GM21723 (cell line): ENCODE measurements around the gene ZNF124.
"Not testable (repeated sequence)": the region's sequence is repeated elsewhere in the genome, so short reads cannot be mapped to it uniquely, and the experiment has no call there.

Source experiments
- ATAC-seq: cut with Tn5 transposase; IDR thresholded peaks from one replicate; pipeline ENCODE4 v1.9.1; 2021; ENCODE audit warnings: mild to moderate bottlenecking, moderate library complexity; ENCODE audit not compliant: unreplicated experiment

Gene ZNF124

GRCh38 chr1:247173431-247173830 lies 1.6 kb upstream of the ZNF124 start:
- ATAC-seq = no peak

DNA sequence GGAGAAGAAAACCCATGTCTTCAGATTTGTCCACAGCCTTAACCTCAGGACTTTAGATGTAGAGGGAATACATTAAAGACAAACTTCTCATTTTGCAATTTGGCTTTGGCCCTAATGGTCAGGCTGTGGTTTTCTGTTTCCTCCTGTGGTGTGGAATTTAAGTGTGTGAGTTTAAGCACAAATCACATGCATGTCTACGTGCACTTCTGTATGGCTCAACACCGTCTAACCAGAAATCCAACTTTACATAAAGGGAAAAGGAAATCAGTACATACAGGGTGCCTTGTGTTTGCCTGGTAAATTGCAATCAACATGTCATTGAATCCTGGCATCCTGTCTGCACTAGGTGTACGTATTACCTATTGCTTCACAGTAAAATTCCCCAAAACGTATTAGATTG lies 1.2 kb upstream of the ZNF124 start:
- ATAC-seq = no peak

GRCh38 chr1:247171443-247171842 lies 377 bp downstream of the ZNF124 start:
- ATAC-seq = peak; percentile 67

DNA sequence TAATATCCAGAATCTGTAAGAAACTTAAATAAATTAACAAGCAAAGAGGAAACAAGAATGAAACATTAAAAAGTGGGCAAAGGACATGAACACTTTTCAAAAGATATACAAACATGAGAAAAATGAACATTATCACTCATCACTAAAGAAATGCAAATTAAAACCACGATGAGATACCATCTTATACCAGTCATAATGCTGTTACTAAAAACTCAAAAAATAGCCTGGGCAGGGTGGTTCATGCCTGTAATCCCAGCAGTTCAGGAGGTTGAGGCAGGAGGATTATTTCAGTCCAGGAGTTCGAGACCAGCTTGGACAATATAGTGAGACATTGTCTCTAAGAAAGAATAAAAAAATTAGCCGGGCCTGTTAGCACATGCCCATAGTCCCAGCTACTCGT lies 6.1 kb downstream of the ZNF124 start:
- ATAC-seq = no peak

GRCh38 chr1:247164694-247165093 lies 7.1 kb downstream of the ZNF124 start:
- ATAC-seq = no peak

GRCh38 chr1:247156787-247157232 lies 15.0 kb downstream of the ZNF124 start:
- ATAC-seq = no peak

GRCh38 chr1:247147781-247148180 lies 24.0 kb downstream of the ZNF124 start:
- no peak for ATAC-seq

- ATAC-seq = not testable (repeated sequence)
These were observed 24.7 kb downstream of the ZNF124 start for GRCh38 chr1:247147120-247147519.

DNA sequence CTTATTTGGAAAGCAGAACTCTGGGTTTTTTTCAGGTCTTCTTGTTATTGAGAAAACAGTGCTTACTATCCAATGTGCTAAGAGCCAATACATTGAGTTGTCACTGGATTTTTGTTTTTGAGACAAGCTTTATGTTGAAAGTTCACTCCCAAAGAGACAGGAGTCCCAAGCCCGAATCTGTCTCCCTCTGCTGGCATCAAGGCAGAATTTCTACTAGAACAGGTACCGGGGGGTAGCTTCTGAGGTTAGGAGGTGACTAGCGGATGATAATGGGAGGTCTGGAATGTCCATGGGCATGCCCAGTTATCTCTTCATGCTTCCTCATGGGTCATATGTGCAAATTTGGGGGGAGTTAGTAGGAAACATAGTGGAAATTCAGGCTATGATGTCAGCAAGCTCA lies 25.1 kb downstream of the ZNF124 start:
- ATAC-seq = no peak

- no peak for ATAC-seq
These were observed 26.5 kb downstream of the ZNF124 start for GRCh38 chr1:247145279-247145678.

DNA sequence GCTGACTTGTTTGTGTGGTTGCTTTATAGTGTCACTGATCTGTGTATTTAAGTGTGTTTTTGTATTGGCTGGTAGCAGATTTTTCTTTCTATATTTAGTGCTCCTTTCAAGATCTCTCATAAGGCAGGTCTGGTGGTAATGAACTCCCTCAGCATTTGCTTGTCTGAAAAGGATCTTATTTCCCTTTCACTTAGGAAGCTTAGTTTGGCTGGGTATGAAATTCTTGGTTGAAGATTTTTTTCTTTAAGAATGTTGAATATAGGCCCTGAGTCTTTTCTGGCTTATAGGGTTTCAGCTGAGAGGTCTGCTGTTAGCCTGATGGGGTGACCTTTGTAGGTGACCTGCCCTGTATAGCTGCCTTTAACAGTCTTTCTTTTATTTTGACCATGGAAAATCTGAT lies 32.3 kb downstream of the ZNF124 start:
- ATAC-seq = not testable (repeated sequence)

DNA sequence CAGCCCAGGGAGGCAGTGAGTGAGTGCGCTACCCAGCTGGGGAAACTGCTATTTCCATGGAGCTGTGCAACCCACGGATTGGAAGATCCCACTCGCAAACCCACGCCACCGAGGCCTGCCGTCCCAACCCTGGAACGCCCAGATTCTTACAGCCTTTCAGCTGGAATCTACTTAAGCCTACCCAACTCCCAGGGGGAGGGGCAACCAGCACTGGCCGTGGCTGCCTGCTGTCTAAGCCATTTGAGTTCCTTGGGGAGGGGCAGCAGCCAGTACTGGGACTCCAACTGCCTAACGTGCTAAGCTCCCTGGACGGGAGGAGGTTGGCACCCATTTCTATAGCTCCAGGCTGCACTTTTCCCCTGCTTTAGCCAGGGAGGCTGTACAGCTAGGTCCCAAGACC lies 40.6 kb downstream of the ZNF124 start:
- no peak for ATAC-seq

DNA sequence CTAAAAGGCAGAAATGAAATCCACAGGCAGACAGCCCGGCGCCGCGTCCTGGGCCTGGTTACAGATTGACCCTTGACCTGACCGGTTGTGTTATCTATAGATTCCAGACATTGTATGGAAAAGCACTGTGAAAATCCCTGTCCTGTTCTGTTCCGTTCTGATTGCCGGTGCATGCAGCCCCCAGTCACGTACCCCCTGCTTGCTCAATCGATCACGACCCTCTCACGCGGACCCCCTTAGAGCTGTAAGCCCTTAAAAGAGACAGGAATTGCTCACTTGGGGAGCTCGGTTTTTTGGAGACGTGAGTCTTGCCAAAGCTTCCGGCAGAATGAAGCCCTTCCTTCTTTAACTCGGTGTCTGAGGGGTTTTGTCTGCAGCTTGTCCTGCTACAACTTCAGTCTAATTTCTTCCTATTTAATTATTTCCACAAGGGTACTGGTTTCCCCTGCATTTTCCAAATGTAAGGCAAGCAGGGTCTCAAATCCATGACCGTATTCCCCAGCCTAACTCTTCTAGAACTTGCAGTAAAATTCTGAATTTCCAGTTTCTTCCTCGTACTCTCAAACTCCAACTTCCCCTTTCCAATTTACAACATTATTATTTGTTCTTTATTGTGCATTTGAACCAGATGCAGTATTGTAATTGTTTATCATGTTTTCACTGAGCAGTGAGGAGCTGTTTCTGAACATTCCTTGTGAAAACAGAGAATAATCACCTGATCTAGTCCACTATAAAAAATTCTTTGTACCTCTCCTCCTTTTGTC lies 44.1 kb downstream of the ZNF124 start:
- not testable (repeated sequence) for ATAC-seq

GRCh38 chr1:247126601-247127000 lies 45.2 kb downstream of the ZNF124 start:
- peak; percentile 71 for ATAC-seq

GRCh38 chr1:247126166-247126565 lies 45.7 kb downstream of the ZNF124 start:
- ATAC-seq = peak; percentile 100

GRCh38 chr1:247121382-247121781 lies 50.4 kb downstream of the ZNF124 start:
- no peak for ATAC-seq

DNA sequence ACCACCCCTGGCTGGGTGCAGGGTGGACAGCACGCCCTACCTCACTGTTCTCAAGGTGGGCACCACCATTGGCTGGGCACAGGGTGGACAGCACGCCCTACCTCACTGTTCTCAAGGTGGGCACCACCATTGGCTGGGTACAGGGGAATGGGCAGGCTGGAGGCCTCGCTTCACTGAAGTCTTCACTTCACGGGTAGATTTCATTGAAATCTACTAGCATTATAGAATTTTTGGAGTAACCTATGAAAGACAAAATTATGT lies 51.5 kb downstream of the ZNF124 start:
- ATAC-seq = not testable (repeated sequence)

- no peak for ATAC-seq
These were observed 52.0 kb downstream of the ZNF124 start for GRCh38 chr1:247119600-247120407.

DNA sequence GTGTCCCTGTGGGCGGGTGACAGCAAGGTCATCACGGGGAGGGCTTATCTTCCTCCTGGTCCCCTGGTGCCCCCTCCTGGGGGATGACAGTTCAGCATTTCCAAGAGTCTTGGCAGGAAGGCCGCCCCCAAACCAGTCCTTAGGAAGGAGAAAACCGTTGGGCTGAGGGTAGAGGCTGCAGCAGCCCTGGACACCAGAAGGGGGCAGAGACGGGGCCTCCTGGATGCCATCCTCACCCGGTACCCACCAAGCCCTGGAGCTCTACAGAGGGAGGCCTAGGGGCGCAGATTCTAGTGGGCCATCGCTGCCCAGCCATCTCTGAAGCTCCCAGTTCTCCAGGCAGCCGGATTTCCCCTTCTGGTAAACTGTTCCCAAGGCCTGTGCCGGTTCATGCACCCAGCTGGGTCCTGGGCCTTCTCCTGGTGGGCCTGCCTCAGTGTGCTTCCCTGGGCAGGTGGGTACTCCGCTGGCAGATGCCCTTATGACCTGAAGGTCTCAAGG lies 52.8 kb downstream of the ZNF124 start:
- no peak for ATAC-seq

DNA sequence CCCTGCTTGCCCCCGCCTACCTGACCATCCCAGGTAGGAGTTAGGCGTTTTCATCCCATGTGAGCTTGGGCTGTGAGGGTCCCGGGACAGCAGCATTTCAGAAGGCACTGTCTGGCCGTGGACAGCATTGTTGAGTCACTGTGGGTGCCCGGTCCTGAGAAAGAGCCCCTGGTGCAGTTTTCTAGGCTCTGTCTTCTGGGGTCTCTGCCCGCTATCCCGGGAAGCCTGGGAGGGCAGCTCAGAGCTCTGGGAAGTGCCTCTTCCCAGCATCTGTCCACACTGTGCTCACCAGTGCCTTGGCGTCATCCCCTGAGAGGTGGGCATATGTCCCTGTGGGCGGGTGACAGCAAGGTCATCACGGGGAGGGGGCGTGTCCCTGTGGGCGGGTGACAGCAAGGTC lies 56.3 kb downstream of the ZNF124 start:
- ATAC-seq = no peak

DNA sequence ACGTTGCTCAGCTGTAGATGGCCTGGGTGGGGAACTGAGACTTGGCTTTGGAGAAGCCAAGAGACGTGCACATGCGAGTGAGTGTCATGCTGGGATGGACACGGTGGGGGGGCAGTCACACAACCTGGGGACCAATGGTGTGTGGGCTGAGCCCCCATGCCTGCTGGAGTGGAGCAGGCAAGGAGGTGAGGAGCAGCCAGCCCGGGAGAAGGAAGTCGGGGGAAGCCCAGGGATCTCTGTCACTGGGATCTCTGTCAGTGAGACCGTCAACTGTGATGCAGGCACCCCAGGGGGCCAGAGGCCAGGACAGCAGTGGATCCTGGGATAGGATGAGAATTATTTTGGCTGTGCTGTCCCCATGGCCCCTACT lies 56.7 kb downstream of the ZNF124 start:
- no peak for ATAC-seq
